HG02884 (cell line): ENCODE results near the gene IFNL3.

Source experiments
- ATAC-seq: cut with Tn5 transposase; IDR thresholded peaks from one replicate; pipeline ENCODE4 v1.9.1; 2021; ENCODE audit warnings: mild to moderate bottlenecking, moderate library complexity; ENCODE audit not compliant: unreplicated experiment

IFNL3 gene

GRCh38 chr19:39194832-39195542 is 49.8 kb downstream of the IFNL3 start:
- no peak for ATAC-seq

GRCh38 chr19:39193803-39194202 is 51.0 kb downstream of the IFNL3 start:
- no peak for ATAC-seq
